NCI-H748 (cell line): Measurements from ENCODE around the gene CUEDC1.

Experiments
- DNase-seq: peaks from one replicate; lab custom pipeline; 2025; ENCODE audit not compliant: unreplicated experiment; lab: John Stamatoyannopoulos, UW

The CUEDC1 gene

DNA sequence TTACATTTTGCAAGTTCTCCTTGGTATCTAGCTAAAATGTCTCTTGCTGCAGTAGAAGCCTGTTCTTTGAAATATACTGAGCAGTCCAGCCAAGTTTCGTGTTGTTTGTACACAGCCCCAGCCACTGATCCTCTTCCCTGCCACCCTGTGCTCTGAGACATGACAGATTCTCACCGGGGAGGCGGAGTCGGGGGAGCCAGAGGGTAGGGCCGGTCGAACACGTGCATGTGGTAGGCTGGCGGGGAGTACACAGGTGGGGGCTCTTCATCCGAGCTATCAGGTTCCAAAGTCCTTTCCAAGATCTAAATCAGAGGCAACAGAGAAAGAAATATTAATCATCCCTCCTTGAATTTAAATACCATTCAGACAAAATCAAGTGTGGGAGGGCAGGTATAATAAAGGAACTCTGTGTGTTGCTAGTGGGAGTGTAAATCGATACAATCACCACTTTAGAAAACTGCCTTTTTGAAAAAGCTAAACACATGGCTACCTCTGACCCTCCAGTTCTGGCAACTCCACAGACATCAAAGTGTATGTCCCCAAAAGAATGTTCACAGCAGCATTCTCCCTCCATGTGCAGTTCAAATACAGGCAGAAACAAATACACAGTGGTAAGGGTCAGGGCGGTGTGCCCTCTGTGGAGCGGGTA lies 75.7 kb downstream of the CUEDC1 start:
- DNase-seq = no peak

DNA sequence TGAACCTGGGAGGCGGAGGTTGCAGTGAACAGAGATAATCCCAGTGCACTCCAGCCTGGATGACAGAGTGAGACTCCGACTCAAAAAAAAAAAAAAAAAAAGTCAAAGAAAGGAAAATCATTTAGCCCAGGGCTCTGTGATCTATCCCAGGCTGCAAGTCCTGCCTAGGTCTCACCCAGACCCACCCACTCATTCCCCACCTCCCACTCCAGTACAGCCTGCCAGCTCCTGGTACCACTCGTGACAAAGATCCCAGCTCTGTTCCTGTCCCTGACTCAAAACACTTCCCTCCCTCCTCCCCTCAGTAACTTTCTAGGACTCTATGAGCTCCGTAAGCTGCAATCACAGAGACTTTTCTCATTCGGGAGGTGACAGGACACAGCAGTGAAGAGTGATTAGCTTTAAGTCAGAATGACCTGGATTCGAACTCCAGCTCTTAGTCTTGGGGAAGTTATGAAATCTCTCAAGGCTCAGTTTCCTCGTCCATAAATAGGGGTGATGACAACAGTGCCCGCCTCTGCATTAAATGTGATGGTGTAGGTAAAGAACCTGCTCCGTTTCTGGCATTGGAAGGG lies 77.3 kb downstream of the CUEDC1 start:
- no peak for DNase-seq

GRCh38 chr17:57876866-57877237 lies 78.4 kb downstream of the CUEDC1 start:
- no peak for DNase-seq

- DNase-seq = no peak
Measured at GRCh38 chr17:57876023-57876865, 79.0 kb downstream of the CUEDC1 start.

GRCh38 chr17:57875290-57876022 lies 79.8 kb downstream of the CUEDC1 start:
- DNase-seq = no peak

- no peak for DNase-seq
Measured at GRCh38 chr17:57874434-57875289, 80.5 kb downstream of the CUEDC1 start.

DNA sequence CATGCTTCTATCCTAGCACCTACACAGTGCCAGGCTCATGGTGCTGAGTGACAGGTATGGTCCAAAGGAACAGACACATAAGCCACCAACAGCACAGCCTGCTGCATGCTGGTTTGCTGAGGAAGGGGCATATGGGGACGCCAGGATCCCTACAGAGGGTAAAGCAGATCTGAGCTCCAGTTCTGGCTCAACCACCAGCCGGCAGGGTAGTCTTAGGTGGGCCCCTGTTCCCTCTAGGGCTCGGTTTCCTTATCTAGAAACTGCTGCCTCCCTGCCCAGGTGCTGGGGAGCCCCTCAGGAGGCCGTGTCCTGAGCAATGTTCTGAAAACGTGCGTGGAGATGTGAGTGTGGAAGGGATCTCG lies 81.2 kb downstream of the CUEDC1 start:
- DNase-seq = no peak

- DNase-seq = no peak
Measured at GRCh38 chr17:57873261-57874057, 81.8 kb downstream of the CUEDC1 start.

DNA sequence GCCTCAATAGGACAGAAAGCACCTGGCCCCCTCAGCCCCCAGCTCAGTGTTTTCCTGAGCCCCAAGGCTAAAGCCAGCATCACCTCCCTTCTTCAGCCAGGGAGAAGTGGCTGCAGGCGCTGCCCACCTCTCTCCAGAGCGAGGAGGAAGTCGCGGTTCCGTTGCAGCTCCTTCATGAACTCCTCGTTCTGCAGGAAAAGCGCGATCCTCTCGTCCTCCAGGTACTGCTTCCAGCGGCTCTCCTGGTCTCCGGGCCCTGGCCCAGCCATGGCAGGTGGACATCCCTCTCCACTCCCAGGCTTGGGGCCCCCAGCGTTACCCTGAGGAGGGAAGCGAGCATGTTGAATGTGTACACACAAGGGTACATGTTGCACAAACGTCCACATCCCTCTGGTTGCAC lies 82.7 kb downstream of the CUEDC1 start:
- DNase-seq = no peak

GRCh38 chr17:57871863-57872262 lies 83.3 kb downstream of the CUEDC1 start:
- no peak for DNase-seq

GRCh38 chr17:57871155-57871554 lies 84.1 kb downstream of the CUEDC1 start:
- DNase-seq = no peak

DNA sequence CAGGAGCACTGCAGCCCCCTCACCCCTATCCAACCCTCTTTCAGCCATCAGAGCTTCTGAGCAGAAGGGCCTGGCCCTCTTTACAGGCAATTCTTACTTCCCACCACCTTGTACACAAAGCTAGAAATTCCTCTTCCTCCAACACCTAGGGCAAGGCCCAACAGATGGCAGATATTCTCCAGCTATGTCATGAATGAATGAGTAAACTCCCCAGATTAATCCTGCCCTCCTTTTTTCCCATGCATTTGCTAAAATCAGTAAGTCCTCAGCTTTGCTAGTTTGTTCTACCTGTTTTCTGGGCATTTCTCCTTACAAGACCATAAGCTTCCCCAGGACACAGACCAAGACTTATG lies 85.0 kb downstream of the CUEDC1 start:
- DNase-seq = no peak

DNA sequence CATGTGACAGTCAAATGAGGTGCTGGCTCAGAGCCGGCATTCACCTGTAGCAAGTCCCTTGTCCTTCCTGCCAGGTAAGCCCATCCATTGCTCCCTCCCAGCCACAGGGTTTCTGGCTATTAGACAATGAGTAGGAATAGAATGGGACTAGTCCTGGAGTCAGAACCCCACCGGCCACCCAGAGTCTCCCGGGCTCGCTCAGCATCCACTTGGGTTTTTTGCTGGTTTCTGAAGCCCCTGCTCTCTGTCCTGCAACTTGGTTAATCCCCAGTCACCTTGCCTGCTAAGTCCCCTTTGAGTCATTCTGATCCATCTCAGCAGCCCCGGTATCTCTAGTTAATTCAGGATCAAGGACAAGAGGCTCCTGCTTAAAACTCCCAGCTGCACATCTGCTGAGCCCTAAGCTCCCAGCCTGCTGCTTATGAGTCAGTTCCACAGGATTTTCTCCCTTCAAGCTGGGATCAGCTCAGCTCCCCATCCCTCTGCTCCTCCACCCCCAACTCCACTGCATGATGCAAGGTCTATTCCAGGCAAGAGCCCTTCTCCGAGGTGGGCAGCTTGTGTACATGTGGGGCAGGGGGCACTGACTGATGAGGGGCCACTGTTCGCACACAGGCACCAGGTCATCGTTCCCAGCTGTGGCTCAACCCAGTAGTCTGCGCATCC lies 85.5 kb downstream of the CUEDC1 start:
- DNase-seq = no peak

DNA sequence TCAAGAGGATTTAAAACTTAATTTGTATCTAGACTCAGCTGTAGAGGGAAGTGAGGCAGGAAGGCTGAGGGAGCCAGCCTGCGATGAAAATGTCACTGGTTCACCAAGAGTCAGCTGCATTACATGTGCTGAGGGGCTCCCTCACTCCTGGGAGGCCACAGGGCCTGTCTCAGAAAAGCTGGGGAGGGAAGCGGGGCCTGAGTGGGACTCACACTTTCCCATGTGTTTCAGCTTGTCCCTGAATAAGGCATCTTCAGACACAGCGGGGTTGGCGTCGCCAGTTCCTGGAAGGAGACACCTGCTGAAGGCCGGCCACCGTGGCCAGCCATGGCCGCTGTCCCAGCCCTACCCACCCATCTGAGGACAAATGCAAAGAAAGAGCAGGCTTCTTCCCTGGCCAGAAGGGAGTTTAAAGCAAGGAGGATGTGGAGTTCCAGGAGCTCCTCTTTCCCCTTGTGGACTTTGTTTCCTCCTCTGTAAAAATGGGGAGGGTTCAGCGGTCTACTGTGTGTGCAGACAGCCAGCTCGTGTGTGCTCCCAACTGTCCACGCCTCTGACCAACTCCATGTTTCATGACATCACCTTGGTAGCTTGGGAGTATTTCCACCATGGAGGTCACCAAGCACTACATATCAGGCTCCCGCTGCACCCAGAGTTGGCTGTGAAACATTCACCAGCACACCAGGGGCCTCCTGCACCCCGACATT lies 86.1 kb downstream of the CUEDC1 start:
- DNase-seq = no peak

DNA sequence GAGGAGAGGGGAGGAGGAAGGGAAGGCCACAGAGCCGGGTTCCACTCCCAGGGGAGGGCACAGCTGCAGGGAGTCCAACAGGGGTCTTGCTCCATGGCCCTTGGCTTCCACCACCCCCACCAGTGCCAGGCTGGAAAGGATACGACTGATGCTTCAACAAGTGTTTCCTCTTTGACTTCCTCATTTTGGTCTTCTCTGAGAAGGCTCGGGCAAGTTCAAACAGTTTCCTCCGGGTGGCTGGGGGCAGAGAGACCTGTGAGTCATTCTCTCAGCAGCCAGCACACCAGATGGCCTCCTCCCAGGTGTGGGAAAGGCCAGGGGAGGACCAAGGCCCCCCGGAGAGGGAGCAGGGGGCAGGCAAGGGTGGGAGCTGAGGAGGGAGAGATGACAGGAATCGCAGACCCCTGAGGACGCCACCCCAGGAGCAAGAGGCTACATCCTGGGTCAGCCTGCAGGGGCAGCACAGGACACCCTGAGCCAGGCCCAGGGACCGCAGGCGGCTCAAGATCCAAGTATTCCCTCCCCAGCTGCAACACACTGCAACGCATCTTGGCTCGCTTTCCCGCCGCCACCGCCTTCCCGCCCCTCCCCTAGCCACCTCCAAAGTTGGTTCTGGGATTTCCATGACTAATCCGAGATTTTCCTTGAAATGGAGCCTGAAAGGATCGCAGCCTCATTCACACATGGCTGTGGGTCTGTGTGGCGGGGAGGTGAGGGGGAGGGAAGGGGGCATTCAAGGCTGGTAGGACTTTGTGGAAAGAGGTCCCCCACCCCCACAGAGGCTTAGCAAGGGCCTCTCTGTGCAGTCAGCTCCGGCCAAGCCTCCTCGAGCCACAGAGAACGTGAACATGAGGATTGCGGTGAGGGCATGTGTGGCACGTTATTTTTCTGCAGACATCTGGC lies 87.0 kb downstream of the CUEDC1 start:
- no peak for DNase-seq

- DNase-seq = no peak
Measured at GRCh38 chr17:57867126-57867525, 88.1 kb downstream of the CUEDC1 start.

DNA sequence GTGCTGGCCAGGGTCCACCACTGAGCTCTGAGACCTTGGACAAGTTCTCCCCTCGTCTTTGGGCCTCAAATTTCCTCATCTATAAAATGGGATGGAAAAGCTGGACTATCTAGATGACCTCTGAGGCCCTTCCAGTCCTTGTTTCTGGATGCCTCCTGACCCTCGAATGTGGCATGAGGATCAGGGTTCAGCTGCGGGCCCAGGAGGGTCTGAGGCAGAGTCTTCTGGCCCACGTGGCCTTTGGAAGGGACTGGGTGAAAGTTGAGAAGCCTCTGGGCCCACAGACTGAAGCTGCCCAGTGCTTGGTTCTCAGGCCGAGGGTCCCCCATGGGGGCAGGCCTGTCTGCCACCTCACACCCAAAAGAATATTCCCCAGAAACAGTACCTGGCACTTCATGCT lies 88.5 kb downstream of the CUEDC1 start:
- no peak for DNase-seq

GRCh38 chr17:57866319-57866718 lies 88.9 kb downstream of the CUEDC1 start:
- no peak for DNase-seq
